Sigmoid colon (tissue), 7 donors: ENCODE results near the gene PCSK2. TPM values are rescaled to one million over a fixed set of nuclear protein-coding genes. Genes with fewer than 3 reads are reported as not detected.

Experiments used
- DNase-seq: peaks from one replicate; pipeline ENCODE4 v3.0.0-alpha.2; 2019
- H3K27ac ChIP-seq, 4 donors: fragments of 200-600 bp; sonication (generic); one replicate each; pipeline ENCODE4 v1.5.1; 2016 to 2019; ENCODE audit warnings: mild to moderate bottlenecking in 1 of 4
- H3K27me3 ChIP-seq, 3 donors: fragments of 200-600 bp; sonication (generic); one replicate each; pipeline ENCODE4 v1.5.1; 2019; ENCODE audit warnings: mild to moderate bottlenecking in 1 of 3
- H3K36me3 ChIP-seq, 4 donors: fragments of 200-600 bp; sonication (generic); one replicate each; pipeline ENCODE4 v1.5.1; 2016 to 2019
- H3K4me1 ChIP-seq, 4 donors: fragments of 200-600 bp; sonication (generic); one replicate each; pipeline ENCODE4 v1.5.1; 2017 to 2019
- H3K4me3 ChIP-seq, 4 donors: fragments of 200-600 bp; sonication (generic); one replicate each; pipeline ENCODE4 v1.5.1; 2017 to 2019; ENCODE audit warnings: mild to moderate bottlenecking in 2 of 4, moderate library complexity in 1 of 4
- H3K9me3 ChIP-seq, 4 donors: fragments of 200-600 bp in 3 of 4; sonication (generic) in 3 of 4; one replicate each; pipeline versions ENCODE4 v1.5.1 to v1.6.1; 2013 to 2019
- EP300 ChIP-seq, 4 donors: sonication (generic); formaldehyde crosslinking; IDR thresholded peaks; one replicate each; pipeline ENCODE4 v1.6.1; 2017; ENCODE audit warnings: antibody characterized with exemption in 4 of 4
- POLR2A ChIP-seq, 2 donors: fragments of 450-650 bp; IDR thresholded peaks; one replicate each; pipeline ENCODE4 v1.6.1; 2016; ENCODE audit warnings: antibody characterized with exemption in 2 of 2, mild to moderate bottlenecking in 2 of 2, moderate library complexity in 2 of 2
- POLR2AphosphoS5 ChIP-seq, 4 donors: sonication (generic); formaldehyde crosslinking; IDR thresholded peaks; one replicate each; pipeline ENCODE4 v1.6.1; 2017; ENCODE audit warnings: antibody characterized with exemption in 4 of 4
- WGBS, 2 donors: extraction: QIAGEN DNeasy Blood & Tissue Kit; methylation state at CpG; one replicate each; pipeline ENCODE4 v1.1.7; 2013; 5-methylcytosine and 5-hydroxymethylcytosine counted together
- intact Hi-C: fragments of 100-400 bp; cut with DNase I; formaldehyde crosslinking; loops from one replicate; pipeline ENCODE4 v1.15.1; 2023
- polyA plus RNA-seq, 3 donors: library from polyadenylated mRNA; stranded (reverse); fragments of 200-250 nt; gene quantifications; one replicate each; pipeline ENCODE4 v1.2.3, GENCODE V29; 2013
- total RNA-seq, 4 donors: library from RNA; depleted of rRNA; stranded (reverse); fragments of >200 nt; gene quantifications; one replicate each; pipeline ENCODE4 v1.1.0, GENCODE V29; 2016
- TF ChIP-seq, protein P1 (sequence below), 4 experiments: fragments of 450-650 bp in 3 of 4; fragments of 200-600 bp in 1 of 4; IDR thresholded peaks; one replicate each; pipeline ENCODE4 v1.5.1; 2016 to 2019; ENCODE audit warnings: antibody characterized with exemption in 4 of 4, mild to moderate bottlenecking in 3 of 4, moderate library complexity in 2 of 4
- donor health status: healthy with polysubstance abuse.
- donor health status: Bipolar disorder and iron deficiency.
- donor health status: healthy.

Gene PCSK2
- total and polyA plus RNA-seq, 7 donors = 0.54 to 5.4 (median 2.4) TPM; not detected in 1

DNA sequence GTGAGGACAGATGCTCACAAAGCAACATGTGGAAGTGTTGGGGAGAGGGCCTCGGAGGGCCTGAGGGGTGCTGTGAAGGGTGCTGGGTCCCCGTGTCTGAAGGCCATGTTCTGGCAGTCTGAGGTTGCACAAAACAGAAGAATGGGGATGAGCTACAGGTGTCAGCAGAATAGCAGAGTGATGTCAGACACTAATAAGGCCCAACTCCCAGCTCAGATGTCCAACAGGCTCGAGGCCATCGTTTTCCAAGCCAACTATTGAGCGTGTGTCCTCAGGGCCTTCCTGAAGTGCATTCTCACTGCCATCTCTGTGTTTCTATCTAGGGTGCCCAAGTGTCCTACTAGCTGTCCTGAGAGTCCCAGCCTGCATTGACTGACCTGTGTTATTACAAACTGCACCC lies 296.5 kb downstream of the PCSK2 start:
- WGBS, 2 donors = 86 to 91% methylated on average over 5 of the region's 5 CpGs
- intact Hi-C loops = no loop called here
- peak; percentile 20 for DNase-seq
- no peaks in the 10 kb centered on the region for H3K27me3 ChIP-seq
- H3K9me3 ChIP-seq = no peaks in the 10 kb centered on the region
- no peak overlapping the region for H3K4me3 ChIP-seq
- H3K27ac ChIP-seq = no peak overlapping the region
- H3K4me1 ChIP-seq = no peaks in the 10 kb centered on the region
- TF ChIP-seq POLR2A (IDR thresholded peaks at IDR 0.05) (no peak), EP300 (IDR thresholded peaks at IDR 0.05) (no peak), POLR2AphosphoS5 (IDR thresholded peaks at IDR 0.05) (no peak)
- TF ChIP-seq, protein P1, sequence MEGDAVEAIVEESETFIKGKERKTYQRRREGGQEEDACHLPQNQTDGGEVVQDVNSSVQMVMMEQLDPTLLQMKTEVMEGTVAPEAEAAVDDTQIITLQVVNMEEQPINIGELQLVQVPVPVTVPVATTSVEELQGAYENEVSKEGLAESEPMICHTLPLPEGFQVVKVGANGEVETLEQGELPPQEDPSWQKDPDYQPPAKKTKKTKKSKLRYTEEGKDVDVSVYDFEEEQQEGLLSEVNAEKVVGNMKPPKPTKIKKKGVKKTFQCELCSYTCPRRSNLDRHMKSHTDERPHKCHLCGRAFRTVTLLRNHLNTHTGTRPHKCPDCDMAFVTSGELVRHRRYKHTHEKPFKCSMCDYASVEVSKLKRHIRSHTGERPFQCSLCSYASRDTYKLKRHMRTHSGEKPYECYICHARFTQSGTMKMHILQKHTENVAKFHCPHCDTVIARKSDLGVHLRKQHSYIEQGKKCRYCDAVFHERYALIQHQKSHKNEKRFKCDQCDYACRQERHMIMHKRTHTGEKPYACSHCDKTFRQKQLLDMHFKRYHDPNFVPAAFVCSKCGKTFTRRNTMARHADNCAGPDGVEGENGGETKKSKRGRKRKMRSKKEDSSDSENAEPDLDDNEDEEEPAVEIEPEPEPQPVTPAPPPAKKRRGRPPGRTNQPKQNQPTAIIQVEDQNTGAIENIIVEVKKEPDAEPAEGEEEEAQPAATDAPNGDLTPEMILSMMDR (IDR thresholded peaks at IDR 0.05) = no peak
- H3K36me3 ChIP-seq = no peaks in the 10 kb centered on the region

DNA sequence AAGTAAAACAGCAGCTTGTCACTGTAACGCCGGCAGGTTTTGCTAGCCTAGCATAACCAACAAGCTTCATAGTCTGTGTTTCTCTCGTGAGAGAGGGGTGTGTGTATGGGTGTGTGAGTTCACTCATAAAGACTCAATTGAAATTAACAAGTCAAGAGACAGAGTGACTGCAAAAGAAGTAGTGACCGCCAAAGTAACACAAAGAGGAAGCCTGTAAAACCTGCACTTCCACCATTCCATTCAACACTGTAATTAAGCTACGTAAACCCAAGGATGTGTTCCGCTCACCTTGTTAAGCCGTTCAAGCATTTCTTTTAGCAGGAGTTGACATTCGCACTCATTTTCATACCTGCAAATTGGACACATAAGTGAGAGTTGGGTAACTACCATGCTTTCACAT lies 297.7 kb downstream of the PCSK2 start:
- H3K9me3 ChIP-seq = no peaks in the 10 kb centered on the region
- 72 to 76% methylated on average over 8 of the region's 8 CpGs for WGBS, 2 donors
- no peaks in the 10 kb centered on the region for H3K4me1 ChIP-seq
- DNase-seq = no peak
- H3K4me3 ChIP-seq = no peak overlapping the region
- no peaks in the 10 kb centered on the region for H3K36me3 ChIP-seq
- TF ChIP-seq, protein P1 (IDR thresholded peaks at IDR 0.05) = no peak
- H3K27me3 ChIP-seq = no peaks in the 10 kb centered on the region
- no peak overlapping the region for H3K27ac ChIP-seq
- intact Hi-C loops = no loop called here

DNA sequence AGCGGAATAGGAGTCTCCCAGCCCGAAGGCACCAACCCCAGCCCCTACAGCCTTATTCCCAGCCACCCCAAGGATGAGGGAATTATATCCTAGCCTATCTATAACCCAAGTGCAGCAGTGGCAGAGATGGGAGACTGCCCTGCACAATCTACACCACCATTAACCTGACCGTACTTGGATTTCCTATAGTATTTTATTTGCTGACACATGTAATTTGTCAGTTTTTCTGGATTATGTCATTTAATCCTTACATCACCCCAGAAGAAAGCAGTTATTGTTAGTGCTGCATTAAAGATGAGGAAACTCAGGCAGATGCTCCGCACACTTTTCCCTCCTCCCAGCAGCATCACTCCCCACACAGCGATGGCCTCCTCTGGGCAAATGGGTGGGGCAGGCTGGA lies 298.3 kb downstream of the PCSK2 start:
- no peaks in the 10 kb centered on the region for H3K9me3 ChIP-seq
- TF ChIP-seq POLR2AphosphoS5 (IDR thresholded peaks at IDR 0.05) = no peak
- TF ChIP-seq, protein P1 (IDR thresholded peaks at IDR 0.05) = no peak
- no peak for TF ChIP-seq EP300 (IDR thresholded peaks at IDR 0.05)
- TF ChIP-seq POLR2A (IDR thresholded peaks at IDR 0.05) = no peak
- H3K4me1 ChIP-seq = no peaks in the 10 kb centered on the region
- 92 to 94% methylated on average over 5 of the region's 5 CpGs for WGBS, 2 donors
- H3K27me3 ChIP-seq = no peaks in the 10 kb centered on the region
- H3K4me3 ChIP-seq = no peak overlapping the region
- DNase-seq = no peak
- H3K36me3 ChIP-seq = no peaks in the 10 kb centered on the region
- intact Hi-C loops = no loop called here
- H3K27ac ChIP-seq = no peak overlapping the region

DNA sequence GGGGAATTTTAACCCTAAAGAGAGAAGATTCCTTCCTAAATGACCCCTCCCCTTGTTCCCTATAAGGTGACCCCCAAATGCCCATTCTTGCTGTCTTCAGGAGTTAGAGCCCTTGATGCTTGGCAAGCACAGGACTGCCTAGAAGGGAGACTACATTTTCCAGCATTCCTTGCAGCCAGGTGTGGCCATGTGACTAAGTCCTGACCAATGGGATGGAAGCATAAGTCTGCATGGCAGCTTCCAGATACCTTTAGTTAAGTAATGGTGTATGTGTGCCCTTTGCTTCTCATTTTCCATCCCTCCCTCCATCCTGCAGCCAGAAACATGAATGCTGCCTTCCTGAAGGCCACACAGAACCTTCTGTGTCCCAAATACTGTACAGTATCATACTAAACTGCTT lies 298.8 kb downstream of the PCSK2 start:
- no peak overlapping the region for H3K4me3 ChIP-seq
- H3K27me3 ChIP-seq = no peaks in the 10 kb centered on the region
- H3K9me3 ChIP-seq = no peaks in the 10 kb centered on the region
- no peaks in the 10 kb centered on the region for H3K36me3 ChIP-seq
- H3K27ac ChIP-seq = no peak overlapping the region
- H3K4me1 ChIP-seq = peaks cover 0 to 4% (median 3%) of the 10 kb centered on the region in 4 donors
- no peak for TF ChIP-seq EP300 (IDR thresholded peaks at IDR 0.05)
- no peak for TF ChIP-seq POLR2AphosphoS5 (IDR thresholded peaks at IDR 0.05)
- TF ChIP-seq POLR2A (IDR thresholded peaks at IDR 0.05) = no peak
- TF ChIP-seq, protein P1 (IDR thresholded peaks at IDR 0.05) = no peak
- DNase-seq = no peak
- intact Hi-C loops = no loop called here

DNA sequence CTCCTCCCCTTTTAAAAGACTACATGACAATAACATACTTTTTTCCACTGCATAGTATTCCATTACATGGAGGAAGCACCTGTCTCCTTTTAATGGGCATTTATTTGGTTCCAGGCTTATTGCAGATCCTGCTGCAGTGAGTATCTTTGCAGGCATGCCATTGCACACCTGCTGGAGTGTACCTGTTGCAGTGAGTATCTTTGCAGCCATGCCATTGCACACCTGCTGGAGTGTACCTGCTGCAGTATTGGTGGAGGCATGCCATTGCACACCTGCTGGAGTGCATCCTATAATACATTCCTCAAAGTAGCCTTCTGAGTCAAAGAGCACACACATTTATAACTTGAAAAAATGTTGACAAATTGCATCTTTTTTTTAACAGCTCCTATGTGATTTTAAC lies 302.7 kb downstream of the PCSK2 start:
- Histone ChIP-seq H3K4me1 (peaks cover 0 to 24% (median 13%) of the 10 kb centered on the region in 4 donors), H3K36me3 (no peaks in the 10 kb centered on the region), H3K9me3 (no peaks in the 10 kb centered on the region), H3K4me3 (no peak overlapping the region), H3K27me3 (no peaks in the 10 kb centered on the region), H3K27ac (no peak overlapping the region)
- TF ChIP-seq POLR2AphosphoS5 (IDR thresholded peaks at IDR 0.05) (no peak), EP300 (IDR thresholded peaks at IDR 0.05) (no peak), POLR2A (IDR thresholded peaks at IDR 0.05) (no peak)
- TF ChIP-seq, protein P1 (IDR thresholded peaks at IDR 0.05) = no peak
- DNase-seq = no peak
- intact Hi-C loops = no loop called here
